CD4-positive, CD25-positive, alpha-beta regulatory T cell (primary cell): Measurements from ENCODE around the gene CTU2. TPM values are rescaled to one million over a fixed set of nuclear protein-coding genes. Genes with fewer than 3 reads are reported as not detected.

Experiments used
- ATAC-seq, 2 donors: fragments of 150-1000 bp; cut with Tn5 transposase; one replicate each; pipeline ENCODE4 v1.10.0; 2021; ENCODE audit warnings: low read depth in 2 of 2, moderate number of reproducible peaks in 2 of 2, moderate library complexity in 1 of 2
- DNase-seq, 3 donors: peaks; one replicate each; pipeline versions ENCODE4 v3.0.0 to v3.0.0-alpha.2; 2012 to 2022; ENCODE audit warnings: mixed read lengths in 1 of 3
- H3K27ac ChIP-seq: one replicate; pipeline ENCODE4 v1.7.0; 2013; ENCODE audit warnings: mild to moderate bottlenecking, low read length; ENCODE audit not compliant: insufficient read depth, poor library complexity, severe bottlenecking
- H3K27me3 ChIP-seq: one replicate; pipeline ENCODE4 v1.7.0; 2013; ENCODE audit warnings: low read length; ENCODE audit not compliant: control insufficient read depth, insufficient read depth
- H3K36me3 ChIP-seq: one replicate; pipeline ENCODE4 v1.7.0; 2013; ENCODE audit warnings: mild to moderate bottlenecking, low read length, moderate library complexity; ENCODE audit not compliant: control insufficient read depth, insufficient read depth
- H3K4me1 ChIP-seq: 2 replicates; pipeline ENCODE4 v1.7.0; 2013; ENCODE audit warnings: mild to moderate bottlenecking, low read length; ENCODE audit not compliant: insufficient read depth, control insufficient read depth, poor library complexity, severe bottlenecking
- H3K4me3 ChIP-seq: one replicate; pipeline ENCODE4 v1.7.0; 2013; ENCODE audit warnings: low read depth, mild to moderate bottlenecking, low read length, moderate library complexity
- H3K9me3 ChIP-seq, 2 experiments: 1 replicate in 1 of 2; 2 replicates in 1 of 2; pipeline ENCODE4 v1.7.0; 2013; ENCODE audit warnings: low read length in 2 of 2, mild to moderate bottlenecking in 1 of 2, moderate library complexity in 1 of 2; ENCODE audit not compliant: control insufficient read depth in 2 of 2
- H3K27ac Mint-ChIP-seq, 3 donors: one replicate each; pipeline ENCODE4 v1.8.0; 2020 to 2022; ENCODE audit warnings: mild to moderate bottlenecking in 3 of 3, mixed read lengths in 3 of 3, moderate library complexity in 2 of 3
- H3K27me3 Mint-ChIP-seq: one replicate; pipeline ENCODE4 v1.8.0; 2022; ENCODE audit warnings: mild to moderate bottlenecking, mixed read lengths
- H3K36me3 Mint-ChIP-seq: one replicate; pipeline ENCODE4 v1.8.0; 2020; ENCODE audit warnings: mixed read lengths
- H3K4me1 Mint-ChIP-seq, 4 donors: one replicate each; pipeline ENCODE4 v1.8.0; 2020 to 2022; ENCODE audit warnings: mixed read lengths in 4 of 4, mild to moderate bottlenecking in 1 of 4
- H3K4me3 Mint-ChIP-seq, 4 donors: one replicate each; pipeline ENCODE4 v1.8.0; 2020 to 2022; ENCODE audit warnings: mild to moderate bottlenecking in 4 of 4, mixed read lengths in 4 of 4, moderate library complexity in 3 of 4
- H3K9me3 Mint-ChIP-seq, 7 donors: one replicate each; pipeline ENCODE4 v1.8.0; 2020 to 2022; ENCODE audit warnings: mixed read lengths in 7 of 7, mild to moderate bottlenecking in 3 of 7, moderate library complexity in 2 of 7
- polyA plus RNA-seq, 4 donors: library from polyadenylated mRNA; unstranded; fragments of 300-500 nt; fragmentation: Illumina TruSeq; gene quantifications; one replicate each; pipeline ENCODE4 v1.2.3, GENCODE V29; 2021
- total RNA-seq: library from RNA; stranded (reverse); gene quantifications from one replicate; pipeline ENCODE4 v1.2.3, GENCODE V29; 2022

Gene CTU2
- total and polyA plus RNA-seq, 5 donors from 2014 or later: 11.8 to 26.0 (median 12.9) TPM

DNA sequence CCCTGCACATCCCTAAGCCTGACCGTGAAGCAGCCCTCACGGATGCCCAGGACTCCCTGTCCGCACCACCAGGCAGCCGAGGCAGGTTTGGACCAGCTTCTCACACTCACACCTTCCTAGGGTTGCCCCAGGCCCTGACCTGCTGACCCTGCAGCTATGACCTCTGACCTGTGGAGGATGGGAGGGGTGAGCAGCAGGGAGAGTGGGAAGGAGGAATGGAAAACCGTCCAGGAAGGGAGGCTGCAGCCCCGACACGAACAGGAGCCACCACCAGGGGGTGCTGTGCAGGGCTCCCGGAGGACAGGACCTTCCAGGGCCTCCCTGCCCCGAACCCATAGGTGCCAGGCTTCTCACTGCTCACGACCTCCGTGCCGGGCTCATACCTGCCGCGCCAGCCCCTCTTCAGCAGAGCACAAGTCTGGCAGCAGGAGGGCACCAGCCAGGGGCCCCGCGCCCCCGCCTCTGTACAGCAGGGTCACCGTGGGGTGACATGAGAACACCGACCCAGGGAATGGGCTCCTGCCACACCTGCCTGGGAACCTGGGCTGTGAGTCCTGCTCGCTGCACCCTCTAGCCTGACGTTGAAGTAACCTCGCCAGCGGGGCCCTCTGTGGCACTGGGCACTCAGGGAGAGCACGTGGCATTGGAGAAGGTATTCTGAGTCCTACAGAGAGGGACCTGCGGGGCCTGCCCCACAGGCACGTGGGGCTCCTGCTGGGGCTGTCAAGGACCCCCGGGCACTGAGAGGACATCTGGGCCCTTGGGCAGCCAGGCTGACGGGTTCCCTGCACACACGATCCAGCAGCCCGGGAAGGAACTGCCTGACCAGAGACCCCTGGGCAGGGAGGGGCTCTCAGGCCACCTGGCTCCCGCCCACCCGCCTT, 37.6 kb downstream of the CTU2 start:
- peak; percentile 42 to 47 for ATAC-seq
- peaks cover 12% of the 10 kb centered on the region for H3K36me3 ChIP-seq
- peak; percentile 56 to 64 (median 62) for DNase-seq

DNA sequence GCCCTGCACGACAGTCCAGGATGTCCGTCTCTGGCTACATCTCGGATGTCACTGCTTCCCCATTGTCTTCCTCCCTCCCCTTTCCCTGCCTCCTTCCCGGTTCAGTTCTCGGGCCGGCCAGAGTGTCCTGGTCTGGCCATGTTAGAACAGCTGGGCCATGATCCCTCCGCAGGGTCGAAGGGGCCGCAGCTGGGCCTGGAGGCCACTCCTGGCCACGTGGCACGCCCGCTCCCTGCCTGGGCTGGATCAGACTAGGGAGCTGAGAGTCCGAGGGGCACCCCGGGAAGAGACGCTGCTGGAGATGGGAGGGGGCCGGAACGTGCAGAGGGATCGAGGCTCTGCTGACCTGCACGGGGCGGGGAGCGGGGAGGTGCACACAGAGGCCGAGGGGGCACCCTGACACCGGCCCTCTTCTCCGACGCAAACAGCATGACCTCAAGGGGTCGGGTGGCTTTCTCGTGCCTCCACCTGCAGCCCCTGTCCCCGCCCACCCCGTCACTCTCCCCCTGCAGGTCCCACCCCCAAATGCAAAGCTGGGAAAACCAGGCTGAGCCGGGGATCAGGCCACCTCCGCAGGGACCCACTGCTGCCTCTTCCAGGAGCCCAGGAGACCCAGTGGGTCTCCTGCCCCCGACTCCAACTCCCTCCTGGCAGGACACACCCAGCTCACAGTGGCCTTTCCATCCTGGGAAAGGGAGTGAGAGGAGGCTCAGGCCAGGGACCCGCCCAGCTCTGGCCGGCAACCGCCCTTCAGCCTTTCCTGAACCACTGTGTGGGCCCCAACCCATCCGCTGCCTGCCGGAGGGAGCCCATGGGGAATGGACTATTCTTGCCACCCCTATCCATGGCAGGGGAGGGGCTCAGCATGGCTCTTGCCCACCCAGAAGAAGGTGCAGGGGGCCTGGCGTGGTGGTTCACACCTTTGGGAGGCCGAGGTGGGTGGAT, 38.5 kb downstream of the CTU2 start:
- no peaks in the 10 kb centered on the region for H3K9me3 ChIP-seq
- Mint-ChIP-seq H3K9me3 (no peaks in the 10 kb centered on the region), H3K36me3 (no peaks in the 10 kb centered on the region), H3K4me1 (peaks cover 0 to 39% (median 10%) of the 10 kb centered on the region in 4 donors), H3K4me3 (peak overlapping the region in 2 of 4 donors; percentile 73 to 76), H3K27ac (peak overlapping the region in 1 of 3 donors; percentile 98), H3K27me3 (no peaks in the 10 kb centered on the region)
- H3K4me3 ChIP-seq: no peak overlapping the region
- ATAC-seq: no peak
- H3K4me1 ChIP-seq: peaks cover 35% of the 10 kb centered on the region
- H3K36me3 ChIP-seq: peaks cover 12% of the 10 kb centered on the region
- peak overlapping the region; percentile 72 for H3K27ac ChIP-seq
- H3K27me3 ChIP-seq: no peaks in the 10 kb centered on the region
- DNase-seq: no peak

More for the DNA sequence above, 37.6 kb downstream of the CTU2 start:
- Histone ChIP-seq H3K27me3 (no peaks in the 10 kb centered on the region), H3K4me1 (peaks cover 35% of the 10 kb centered on the region), H3K9me3 (no peaks in the 10 kb centered on the region), H3K4me3 (no peak overlapping the region), H3K27ac (no peak overlapping the region)
- Mint-ChIP-seq H3K36me3 (no peaks in the 10 kb centered on the region), H3K4me1 (peaks cover 0 to 39% (median 10%) of the 10 kb centered on the region in 4 donors), H3K27me3 (no peaks in the 10 kb centered on the region), H3K9me3 (no peaks in the 10 kb centered on the region), H3K4me3 (no peak overlapping the region), H3K27ac (peak overlapping the region in 1 of 3 donors; percentile 43)

GRCh38 chr16:88746506-88746905, 40.2 kb downstream of the CTU2 start:
- Histone ChIP-seq H3K9me3 (no peaks in the 10 kb centered on the region), H3K36me3 (peaks cover under 1% of the 10 kb centered on the region), H3K4me3 (no peak overlapping the region), H3K27me3 (no peaks in the 10 kb centered on the region), H3K27ac (peak overlapping the region; percentile 72), H3K4me1 (peaks cover 35% of the 10 kb centered on the region)
- ATAC-seq (no peak), DNase-seq (no peak)
- Mint-ChIP-seq H3K4me1 (peaks cover 0 to 39% (median 10%) of the 10 kb centered on the region in 4 donors), H3K27me3 (no peaks in the 10 kb centered on the region), H3K36me3 (no peaks in the 10 kb centered on the region), H3K27ac (peak overlapping the region; percentile 83 to 89 (median 88)), H3K4me3 (no peak overlapping the region), H3K9me3 (no peaks in the 10 kb centered on the region)

- Histone ChIP-seq H3K27me3 (no peaks in the 10 kb centered on the region), H3K4me3 (no peak overlapping the region), H3K4me1 (peaks cover 35% of the 10 kb centered on the region), H3K36me3 (peaks cover 8% of the 10 kb centered on the region), H3K27ac (no peak overlapping the region), H3K9me3 (no peaks in the 10 kb centered on the region)
- H3K27ac Mint-ChIP-seq: peak overlapping the region in 1 of 3 donors; percentile 76
- ATAC-seq: peak in 1 of 2 donors; percentile 26
- H3K4me1 Mint-ChIP-seq: peaks cover 0 to 39% (median 10%) of the 10 kb centered on the region in 4 donors
- H3K9me3 Mint-ChIP-seq: no peaks in the 10 kb centered on the region
- H3K27me3 Mint-ChIP-seq: no peaks in the 10 kb centered on the region
- H3K4me3 Mint-ChIP-seq: no peak overlapping the region
- DNase-seq: peak in 2 of 3 donors; percentile 14 to 66
- H3K36me3 Mint-ChIP-seq: no peaks in the 10 kb centered on the region
Measured at GRCh38 chr16:88747588-88748301, 41.4 kb downstream of the CTU2 start.

GRCh38 chr16:88748364-88748763, 42.1 kb downstream of the CTU2 start:
- Mint-ChIP-seq H3K27me3 (no peaks in the 10 kb centered on the region), H3K27ac (peak overlapping the region in 1 of 3 donors; percentile 76), H3K9me3 (no peaks in the 10 kb centered on the region), H3K36me3 (no peaks in the 10 kb centered on the region), H3K4me3 (no peak overlapping the region), H3K4me1 (peaks cover 0 to 37% (median 10%) of the 10 kb centered on the region in 4 donors)
- Histone ChIP-seq H3K27ac (no peak overlapping the region), H3K4me3 (no peak overlapping the region), H3K4me1 (peaks cover 33% of the 10 kb centered on the region), H3K9me3 (no peaks in the 10 kb centered on the region), H3K27me3 (no peaks in the 10 kb centered on the region), H3K36me3 (peaks cover 8% of the 10 kb centered on the region)
- ATAC-seq (no peak), DNase-seq (no peak)

DNA sequence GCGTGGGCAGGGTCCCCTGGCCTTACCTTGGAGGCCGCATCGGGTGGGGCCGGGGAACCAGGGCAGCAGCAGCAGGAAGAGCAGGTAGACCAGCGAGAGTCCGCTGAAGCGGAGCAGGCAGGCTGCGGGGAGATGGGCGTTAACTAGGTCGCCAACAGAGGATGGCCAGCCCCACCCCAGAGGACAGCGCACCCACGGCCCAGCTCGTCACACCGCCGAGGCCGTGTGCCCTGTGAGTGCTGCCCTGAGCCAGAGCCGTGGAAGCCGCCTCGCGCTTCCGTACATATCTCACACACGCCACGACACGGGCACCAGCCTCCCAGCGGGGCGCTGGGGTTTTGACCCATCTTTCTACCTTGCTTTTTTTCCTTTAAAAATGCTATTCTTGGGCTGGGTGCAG, 43.1 kb downstream of the CTU2 start:
- ATAC-seq: no peak
- DNase-seq: no peak
- Histone ChIP-seq H3K36me3 (peaks cover 8% of the 10 kb centered on the region), H3K4me3 (no peak overlapping the region), H3K27me3 (no peaks in the 10 kb centered on the region), H3K27ac (no peak overlapping the region), H3K9me3 (no peaks in the 10 kb centered on the region), H3K4me1 (peaks cover 23% of the 10 kb centered on the region)
- no peak overlapping the region for H3K4me3 Mint-ChIP-seq
- no peaks in the 10 kb centered on the region for H3K9me3 Mint-ChIP-seq
- H3K4me1 Mint-ChIP-seq: peaks cover 0 to 31% (median 13%) of the 10 kb centered on the region in 4 donors
- no peak overlapping the region for H3K27ac Mint-ChIP-seq
- no peaks in the 10 kb centered on the region for H3K27me3 Mint-ChIP-seq
- H3K36me3 Mint-ChIP-seq: no peaks in the 10 kb centered on the region

- peaks cover 8% of the 10 kb centered on the region for H3K36me3 ChIP-seq
- DNase-seq (no peak), ATAC-seq (no peak)
- no peaks in the 10 kb centered on the region for H3K36me3 Mint-ChIP-seq
- H3K27me3 Mint-ChIP-seq: no peaks in the 10 kb centered on the region
- no peaks in the 10 kb centered on the region for H3K27me3 ChIP-seq
- H3K4me3 Mint-ChIP-seq: no peak overlapping the region
- H3K4me1 ChIP-seq: peaks cover 11% of the 10 kb centered on the region
- H3K4me1 Mint-ChIP-seq: peaks cover 0 to 27% (median 8%) of the 10 kb centered on the region in 4 donors
- H3K9me3 ChIP-seq: no peaks in the 10 kb centered on the region
- no peaks in the 10 kb centered on the region for H3K9me3 Mint-ChIP-seq
- no peak overlapping the region for H3K27ac Mint-ChIP-seq
- no peak overlapping the region for H3K4me3 ChIP-seq
- no peak overlapping the region for H3K27ac ChIP-seq
Measured at GRCh38 chr16:88750854-88751253, 44.6 kb downstream of the CTU2 start.
